GM13977 (cell line): ENCODE measurements around the gene FA2H.
"Not testable (repeated sequence)": the region's sequence is repeated elsewhere in the genome, so short reads cannot be mapped to it uniquely, and the experiment has no call there.

Experiments used
- DNase-seq: peaks from one replicate; pipeline ENCODE4 v3.0.0; 2012; ENCODE audit warnings: low spot score
- CTCF ChIP-seq: IDR thresholded peaks from 2 replicates; pipeline ENCODE4 v1.5.1; 2012; ENCODE audit warnings: mild to moderate bottlenecking, control low read depth; ENCODE audit not compliant: insufficient read depth; ENCODE audit errors: extremely low read depth, missing control alignments
- in situ Hi-C: fragments of 300-500 bp; cut with MboI; formaldehyde crosslinking; loops from one replicate; pipeline ENCODE4 v1.12.0; 2022; ENCODE audit warnings: low sequenced_read_pairs, low pct_unique_long_range_greater_than_20kb, mixed read lengths, inconsistent platforms; ENCODE audit not compliant: unreplicated experiment

The FA2H gene

GRCh38 chr16:74771656-74772315 lies 2.8 kb downstream of the FA2H start:
- peak; percentile 78 for DNase-seq

GRCh38 chr16:74770831-74771526 lies 3.6 kb downstream of the FA2H start:
- in situ Hi-C loops, result no loop called here
- TF ChIP-seq CTCF, result no peak
- DNase-seq, result no peak

More at GRCh38 chr16:74771656-74772315, 2.8 kb downstream of the FA2H start:
- in situ Hi-C loops, result no loop called here
- TF ChIP-seq CTCF, result no peak

GRCh38 chr16:74769586-74770190 lies 4.9 kb downstream of the FA2H start:
- TF ChIP-seq CTCF, result no peak
- in situ Hi-C loops, result no loop called here

GRCh38 chr16:74768239-74768638 lies 6.4 kb downstream of the FA2H start:
- in situ Hi-C loops, result no loop called here
- no peak for TF ChIP-seq CTCF
- no peak for DNase-seq

More at GRCh38 chr16:74769586-74770190, 4.9 kb downstream of the FA2H start:
- DNase-seq, result no peak

GRCh38 chr16:74767749-74768148 lies 6.9 kb downstream of the FA2H start:
- no peak for DNase-seq
- in situ Hi-C loops, result no loop called here
- TF ChIP-seq CTCF, result no peak

- no peak for DNase-seq
- peak; percentile 32 for TF ChIP-seq CTCF
- in situ Hi-C loops, result no loop called here
These were observed 7.9 kb downstream of the FA2H start for GRCh38 chr16:74766729-74767128.

GRCh38 chr16:74764184-74764583 lies 10.4 kb downstream of the FA2H start:
- DNase-seq, in situ Hi-C loops: not testable (repeated sequence)
